ENCODE data around the gene DNAJB6.

DNAJB6 gene

GRCh38 chr7:157397036-157397720, 60.4 kb downstream of the DNAJB6 start:
- DNase-seq: no peak

GRCh38 chr7:157397731-157398691, 61.2 kb downstream of the DNAJB6 start:
- no peak for DNase-seq

GRCh38 chr7:157399086-157399687, 62.4 kb downstream of the DNAJB6 start:
- no peak for DNase-seq

GRCh38 chr7:157400171-157400860, 63.5 kb downstream of the DNAJB6 start:
- DNase-seq: no peak

- DNase-seq: no peak
These were observed 65.0 kb downstream of the DNAJB6 start for GRCh38 chr7:157401567-157402387.

- no peak for DNase-seq
These were observed 65.5 kb downstream of the DNAJB6 start for GRCh38 chr7:157402388-157402703.

- DNase-seq: no peak
These were observed 66.2 kb downstream of the DNAJB6 start for GRCh38 chr7:157402911-157403534.

GRCh38 chr7:157403646-157404401, 67.0 kb downstream of the DNAJB6 start:
- no peak for DNase-seq

GRCh38 chr7:157404845-157405481, 68.2 kb downstream of the DNAJB6 start:
- DNase-seq: no peak

- no peak for DNase-seq
These were observed 68.7 kb downstream of the DNAJB6 start for GRCh38 chr7:157405501-157405900.

- DNase-seq: no peak
These were observed 69.4 kb downstream of the DNAJB6 start for GRCh38 chr7:157405914-157406810.

- no peak for DNase-seq
These were observed 70.2 kb downstream of the DNAJB6 start for GRCh38 chr7:157406971-157407370.

- no peak for DNase-seq
These were observed 70.9 kb downstream of the DNAJB6 start for GRCh38 chr7:157407512-157408257.

GRCh38 chr7:157408258-157409101, 71.7 kb downstream of the DNAJB6 start:
- no peak for DNase-seq

GRCh38 chr7:157409149-157409752, 72.4 kb downstream of the DNAJB6 start:
- DNase-seq: no peak

GRCh38 chr7:157409753-157410727, 73.2 kb downstream of the DNAJB6 start:
- DNase-seq: no peak
